ENCODE data around the gene GPR141.
"Not testable (repeated sequence)": the region's sequence is repeated elsewhere in the genome, so short reads cannot be mapped to it uniquely, and the experiment has no call there.

GPR141 gene

GRCh38 chr7:37686556-37687345 lies 3.2 kb downstream of the GPR141 start:
- DNase-seq (ENCODE audit: low read depth in 2 of 2) = no peak

- DNase-seq (ENCODE audit: low read depth in 2 of 2) = no peak
Measured at GRCh38 chr7:37690206-37690605, 6.6 kb downstream of the GPR141 start.

GRCh38 chr7:37694208-37695094 lies 10.9 kb downstream of the GPR141 start:
- no peak for DNase-seq (ENCODE audit: low read depth in 2 of 2)

GRCh38 chr7:37698276-37698675 lies 14.7 kb downstream of the GPR141 start:
- DNase-seq (ENCODE audit: low read depth in 2 of 2) = no peak

- no peak for DNase-seq (ENCODE audit: low read depth in 2 of 2)
Measured at GRCh38 chr7:37698782-37699181, 15.2 kb downstream of the GPR141 start.

GRCh38 chr7:37701769-37702168 lies 18.2 kb downstream of the GPR141 start:
- no peak for DNase-seq (ENCODE audit: low read depth in 2 of 2)

- DNase-seq (ENCODE audit: low read depth in 2 of 2) = no peak
Measured at GRCh38 chr7:37703361-37703760, 19.8 kb downstream of the GPR141 start.

GRCh38 chr7:37704328-37704833 lies 20.8 kb downstream of the GPR141 start:
- not testable (repeated sequence) for DNase-seq (ENCODE audit: low read depth in 2 of 2)

GRCh38 chr7:37705976-37706375 lies 22.4 kb downstream of the GPR141 start:
- DNase-seq (ENCODE audit: low read depth in 2 of 2) = no peak

GRCh38 chr7:37706804-37707203 lies 23.2 kb downstream of the GPR141 start:
- no peak for DNase-seq (ENCODE audit: low read depth in 2 of 2)

GRCh38 chr7:37707754-37708485 lies 24.4 kb downstream of the GPR141 start:
- DNase-seq (ENCODE audit: low read depth in 2 of 2) = no peak

GRCh38 chr7:37709631-37710509 lies 26.3 kb downstream of the GPR141 start:
- DNase-seq (ENCODE audit: low read depth in 2 of 2) = no peak

GRCh38 chr7:37713613-37714012 lies 30.0 kb downstream of the GPR141 start:
- no peak for DNase-seq (ENCODE audit: low read depth in 2 of 2)

- DNase-seq (ENCODE audit: low read depth in 2 of 2) = no peak
Measured at GRCh38 chr7:37714606-37715005, 31.0 kb downstream of the GPR141 start.

GRCh38 chr7:37718585-37718984 lies 35.0 kb downstream of the GPR141 start:
- DNase-seq (ENCODE audit: low read depth in 2 of 2) = no peak

- DNase-seq (ENCODE audit: low read depth in 2 of 2) = no peak
Measured at GRCh38 chr7:37719077-37719476, 35.5 kb downstream of the GPR141 start.

- no peak for DNase-seq (ENCODE audit: low read depth in 2 of 2)
Measured at GRCh38 chr7:37724732-37725131, 41.2 kb downstream of the GPR141 start.

GRCh38 chr7:37726016-37726415 lies 42.5 kb downstream of the GPR141 start:
- DNase-seq (ENCODE audit: low read depth in 2 of 2) = no peak

- DNase-seq (ENCODE audit: low read depth in 2 of 2) = no peak
Measured at GRCh38 chr7:37728747-37729146, 45.2 kb downstream of the GPR141 start.

- no peak for DNase-seq (ENCODE audit: low read depth in 2 of 2)
Measured at GRCh38 chr7:37729181-37729580, 45.6 kb downstream of the GPR141 start.

GRCh38 chr7:37730501-37730900 lies 46.9 kb downstream of the GPR141 start:
- DNase-seq (ENCODE audit: low read depth in 2 of 2) = no peak
